IPS DF 4.7 (cell line): ENCODE data around the gene GRIA1.

Experiments used
- DNase-seq: peaks from one replicate; pipeline ENCODE4 v3.0.0-alpha.2; 2013; ENCODE audit warnings: low spot score; ENCODE audit errors: extremely low read depth

Gene GRIA1

DNA sequence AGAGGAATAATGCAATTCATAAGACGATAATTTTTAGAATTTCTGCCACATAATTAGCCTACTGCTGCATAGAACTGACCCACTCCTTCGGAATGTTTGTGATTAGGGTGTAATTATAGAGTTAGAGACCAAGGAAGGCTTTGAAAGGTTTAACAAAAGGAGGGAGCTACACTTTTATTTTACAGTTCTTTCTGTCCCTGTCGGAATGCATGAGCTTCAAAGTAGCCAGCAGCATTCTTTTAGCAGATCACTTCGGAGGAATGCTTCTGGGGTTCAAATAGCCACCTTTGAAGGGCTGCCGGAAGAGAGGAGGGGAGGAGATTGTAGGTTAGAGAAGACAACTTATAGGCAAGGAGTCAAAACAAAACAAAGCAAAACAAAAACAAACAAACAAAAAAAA lies 168.1 kb downstream of the GRIA1 start:
- no peak for DNase-seq

- DNase-seq, result no peak
These were observed 168.7 kb downstream of the GRIA1 start for GRCh38 chr5:153659039-153659736.

GRCh38 chr5:153660919-153661318 lies 170.4 kb downstream of the GRIA1 start:
- peak; percentile 38 for DNase-seq

DNA sequence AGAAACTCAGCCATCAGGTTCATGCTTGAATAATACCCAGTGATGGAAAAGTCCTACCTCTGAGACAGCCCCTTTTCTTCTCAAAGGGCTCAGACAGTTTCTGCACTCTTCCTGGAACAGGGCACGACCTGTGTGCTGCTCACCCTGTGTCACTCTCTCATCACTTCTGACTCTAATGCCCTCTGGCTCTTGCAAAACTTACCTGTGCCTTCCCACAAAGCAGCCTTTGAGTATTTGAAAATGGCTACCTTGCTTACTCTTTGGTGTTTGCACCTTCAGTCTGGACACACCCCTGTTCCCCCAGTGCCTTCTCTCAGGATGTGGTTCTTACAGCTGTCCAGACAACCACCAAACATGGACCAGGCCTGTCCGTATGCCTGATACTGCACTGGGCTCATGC lies 171.4 kb downstream of the GRIA1 start:
- DNase-seq, result no peak

- DNase-seq, result no peak
These were observed 179.6 kb downstream of the GRIA1 start for GRCh38 chr5:153670101-153670500.

DNA sequence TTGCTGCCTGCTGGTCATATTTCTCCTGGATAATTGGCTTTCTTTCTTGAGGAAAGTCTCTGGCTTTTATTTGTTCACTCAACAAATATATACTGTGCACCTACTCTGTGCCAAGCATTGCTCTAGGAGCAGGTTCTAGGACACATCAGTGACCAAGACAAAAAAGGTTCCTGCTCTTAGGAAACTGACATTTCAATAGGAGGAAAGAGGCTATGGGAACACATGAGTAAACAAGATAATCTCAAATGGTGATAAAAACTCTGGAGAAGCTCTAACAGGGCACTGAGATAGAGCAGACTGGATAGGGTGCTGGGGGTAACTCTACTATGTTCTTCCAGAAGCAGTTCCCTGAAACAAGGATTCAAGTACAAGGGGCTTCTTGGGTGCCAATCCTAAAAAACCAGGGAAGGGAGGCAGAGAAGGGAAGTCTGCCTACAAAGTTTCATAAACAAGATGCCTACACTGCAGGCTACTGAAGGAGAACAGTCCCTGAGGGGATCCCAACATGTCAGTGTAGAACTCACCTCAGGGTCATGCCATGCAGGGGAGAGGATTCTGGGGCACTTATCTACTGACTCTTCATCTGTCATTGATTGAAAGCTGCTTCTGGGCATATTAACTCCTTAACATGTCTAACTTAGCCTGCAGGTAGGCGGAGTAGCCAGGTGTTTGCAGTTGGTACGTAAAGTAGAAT lies 181.3 kb downstream of the GRIA1 start:
- no peak for DNase-seq

- DNase-seq, result no peak
These were observed 182.0 kb downstream of the GRIA1 start for GRCh38 chr5:153672347-153673090.

DNA sequence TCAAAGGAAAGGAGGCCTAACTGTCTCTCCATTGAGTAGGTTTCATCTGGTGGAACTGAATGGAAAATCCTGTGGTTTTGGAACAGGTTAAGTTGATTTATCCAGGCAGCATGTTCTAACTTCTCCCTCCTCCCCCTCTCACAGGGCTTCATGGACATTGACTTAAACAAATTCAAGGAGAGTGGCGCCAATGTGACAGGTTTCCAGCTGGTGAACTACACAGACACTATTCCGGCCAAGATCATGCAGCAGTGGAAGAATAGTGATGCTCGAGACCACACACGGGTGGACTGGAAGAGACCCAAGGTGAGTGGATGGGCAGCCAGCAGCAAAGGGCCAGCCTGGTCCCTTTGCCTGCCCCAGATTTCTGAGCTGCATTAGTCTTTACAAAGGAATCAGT lies 183.9 kb downstream of the GRIA1 start:
- DNase-seq, result no peak

GRCh38 chr5:153676406-153676805 lies 185.9 kb downstream of the GRIA1 start:
- DNase-seq, result no peak

- no peak for DNase-seq
These were observed 186.4 kb downstream of the GRIA1 start for GRCh38 chr5:153676821-153677220.

- DNase-seq, result no peak
These were observed 188.3 kb downstream of the GRIA1 start for GRCh38 chr5:153678617-153679329.

DNA sequence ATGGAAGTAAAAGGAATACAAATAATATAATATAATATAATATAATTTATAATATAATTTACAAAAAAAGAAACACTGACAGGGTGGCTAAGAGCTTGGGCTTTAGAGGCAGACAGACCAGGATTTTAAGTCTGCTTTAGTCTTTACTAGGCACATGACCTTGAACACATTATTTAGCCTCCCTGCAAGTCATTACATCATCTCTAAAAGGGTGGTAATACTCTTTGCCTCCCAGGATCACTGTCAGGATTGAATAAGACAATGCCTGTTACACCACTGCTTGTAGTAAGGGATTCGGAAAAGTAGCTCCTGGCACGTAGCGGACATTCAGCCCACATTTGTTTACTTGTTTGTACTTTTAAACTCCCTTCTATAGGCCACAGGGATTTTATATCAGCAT lies 199.8 kb downstream of the GRIA1 start:
- no peak for DNase-seq

DNA sequence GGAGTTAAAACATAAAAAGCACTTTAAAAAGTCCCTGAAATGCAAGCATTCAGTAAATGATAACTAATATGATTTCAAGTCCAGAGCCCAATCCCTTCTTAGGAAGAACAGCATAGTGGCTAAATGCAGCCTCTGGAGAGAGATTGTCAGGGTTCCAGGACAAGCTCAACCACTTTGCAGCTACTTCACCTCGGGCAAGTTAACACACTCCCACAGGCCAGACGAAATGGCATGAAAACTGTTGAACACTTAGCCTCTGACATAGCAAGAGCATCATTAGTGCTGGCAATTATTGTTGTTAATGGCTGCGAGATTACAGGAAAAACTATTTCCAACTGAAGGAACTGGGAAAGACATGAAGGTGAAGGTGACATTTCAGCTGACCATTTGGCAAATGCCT lies 205.8 kb downstream of the GRIA1 start:
- no peak for DNase-seq

DNA sequence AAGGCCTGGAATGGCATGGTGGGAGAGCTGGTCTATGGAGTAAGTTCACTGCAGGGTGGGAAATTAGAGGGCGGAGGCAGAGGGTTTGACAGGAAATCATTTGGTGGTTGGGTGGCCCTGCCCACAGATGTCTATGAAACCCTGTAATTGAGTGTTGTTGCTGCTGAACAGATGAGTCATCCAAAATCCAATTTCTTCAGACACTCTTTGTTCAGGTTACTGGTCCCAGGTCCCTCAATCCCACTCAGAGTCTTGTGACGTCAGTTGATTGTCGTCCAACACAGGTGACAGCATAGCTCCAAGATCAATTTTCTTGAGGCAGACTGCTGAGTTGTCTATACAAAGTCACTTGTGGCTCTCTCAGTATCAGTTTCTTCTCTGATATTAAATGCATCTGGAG lies 208.6 kb downstream of the GRIA1 start:
- DNase-seq, result no peak

DNA sequence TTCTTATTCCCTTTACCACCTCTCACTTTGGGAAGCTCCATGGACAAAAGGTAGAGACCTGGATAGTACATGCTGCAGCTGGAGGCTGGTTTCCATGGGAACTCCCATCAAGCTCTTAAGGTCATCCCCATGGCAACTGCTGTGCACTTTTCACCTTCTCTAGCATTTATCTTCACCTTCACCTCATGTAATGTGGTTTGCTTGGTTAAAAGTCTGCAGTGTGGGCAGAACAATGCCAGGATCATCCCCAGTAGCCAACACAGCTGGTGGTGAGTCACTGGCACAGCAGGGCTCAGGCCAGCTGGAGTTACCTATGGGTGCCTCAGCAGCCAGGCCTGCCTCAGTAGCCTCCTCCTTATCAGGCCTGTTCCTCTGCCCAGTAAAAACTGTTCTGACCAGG lies 210.5 kb downstream of the GRIA1 start:
- DNase-seq, result no peak

GRCh38 chr5:153702265-153702664 lies 211.8 kb downstream of the GRIA1 start:
- no peak for DNase-seq

GRCh38 chr5:153704110-153704509 lies 213.6 kb downstream of the GRIA1 start:
- no peak for DNase-seq

GRCh38 chr5:153707626-153708025 lies 217.2 kb downstream of the GRIA1 start:
- DNase-seq, result no peak

DNA sequence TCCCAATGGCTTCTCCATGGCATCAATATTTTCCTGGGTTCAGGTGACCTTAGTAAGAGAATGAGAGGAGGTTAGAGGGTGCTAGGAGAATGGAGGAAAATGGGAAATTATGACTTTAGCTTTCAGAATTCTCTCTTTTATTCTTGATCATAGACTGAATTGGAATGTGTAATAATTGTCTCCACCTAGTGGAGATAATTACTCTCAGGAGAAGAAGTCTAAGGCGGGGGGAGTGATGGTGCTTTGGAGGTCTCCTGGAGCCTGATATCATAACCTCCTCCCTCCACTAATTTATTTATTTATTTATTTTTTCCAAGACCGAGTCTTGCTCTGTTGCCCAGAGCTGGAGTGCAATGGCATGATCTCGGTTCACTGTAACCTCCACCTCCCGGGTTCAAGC lies 221.3 kb downstream of the GRIA1 start:
- DNase-seq, result no peak

- DNase-seq, result no peak
These were observed 222.5 kb downstream of the GRIA1 start for GRCh38 chr5:153712946-153713345.

DNA sequence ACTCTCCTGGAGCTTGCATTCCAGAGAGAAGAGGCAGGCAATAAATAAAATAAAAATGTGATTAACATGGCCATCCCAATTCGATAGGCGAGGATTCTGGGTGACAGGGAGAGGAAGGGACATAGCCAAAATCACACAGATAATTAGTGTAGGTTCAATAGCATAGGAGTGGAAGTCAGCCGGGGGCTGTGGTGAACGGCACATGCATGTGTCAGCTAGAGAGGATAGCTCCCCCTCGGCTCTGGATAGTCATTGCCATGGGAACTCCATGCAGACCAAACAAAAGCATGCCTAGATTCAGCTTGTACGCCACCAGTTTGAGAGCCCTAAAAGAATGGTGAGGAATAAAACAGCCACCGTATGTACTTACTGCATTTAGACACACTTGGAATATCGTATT lies 223.5 kb downstream of the GRIA1 start:
- DNase-seq, result no peak

DNA sequence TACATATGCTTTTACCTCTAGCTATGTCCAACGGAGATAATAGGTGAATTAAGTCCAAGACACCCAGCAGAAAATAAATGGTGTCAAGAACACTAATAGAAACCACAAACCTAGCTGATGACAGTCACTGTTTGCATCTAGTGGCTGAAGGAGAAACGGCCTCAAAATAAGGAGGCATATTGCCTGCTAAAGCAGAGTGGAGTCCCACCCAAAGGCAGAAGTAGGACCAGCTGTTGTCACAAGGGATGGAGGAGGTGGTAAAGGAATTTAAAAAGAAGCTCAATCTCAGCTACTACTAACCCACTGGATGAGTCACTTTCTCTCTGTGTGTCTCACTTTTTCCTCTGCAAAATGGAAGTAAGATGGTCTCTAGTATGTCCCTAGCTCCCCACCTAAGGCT lies 224.3 kb downstream of the GRIA1 start:
- no peak for DNase-seq
